ENCODE results near the gene CCM2L. TPM values are rescaled to one million over a fixed set of nuclear protein-coding genes. Genes with fewer than 3 reads are reported as not detected.

Gene CCM2L
- total RNA-seq, 1 donor from 2014 or later, result 0.75 TPM

DNA sequence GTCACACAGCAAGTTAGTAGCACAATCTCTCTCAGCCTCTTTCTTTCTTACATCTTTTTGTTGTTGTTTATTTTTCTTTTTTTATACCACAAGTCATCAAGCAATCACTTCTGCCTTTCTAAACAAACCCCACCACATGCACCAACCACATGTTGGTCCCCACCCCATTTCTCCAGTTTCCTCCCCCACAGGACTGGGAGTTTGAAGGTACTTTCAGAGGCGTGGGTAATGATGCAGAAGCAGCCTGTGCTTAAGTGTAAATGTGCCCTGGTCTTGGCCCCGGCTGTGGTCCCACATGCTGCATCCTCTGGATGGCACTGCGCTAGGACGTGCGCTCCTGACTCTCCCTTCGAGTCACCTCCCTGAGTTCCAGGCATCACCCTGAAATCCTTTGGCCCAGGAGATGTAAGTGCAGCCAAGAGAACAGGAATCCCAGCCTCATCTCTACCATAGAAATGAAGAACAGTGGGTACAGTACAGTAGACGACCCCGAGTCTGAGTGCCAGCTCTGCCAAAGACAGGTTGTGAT lies 47.5 kb downstream of the CCM2L start:
- DNase-seq (ENCODE audit: low spot score), result no peak
- peaks cover 53% of the 10 kb centered on the region for H3K27me3 ChIP-seq
- H3K9ac ChIP-seq, result no peak overlapping the region
- H3K4me3 ChIP-seq, result no peak overlapping the region
- Mint-ChIP-seq H3K4me1 (no peaks in the 10 kb centered on the region), H3K27ac (no peak overlapping the region), H3K4me3 (no peak overlapping the region), H3K36me3 (no peaks in the 10 kb centered on the region), H3K9me3 (no peaks in the 10 kb centered on the region), H3K27me3 (ENCODE audit: insufficient read depth, low read depth) (peaks cover 32% of the 10 kb centered on the region)
- TF ChIP-seq EZH2 (IDR thresholded peaks at IDR 0.05) (no peak), CTCF (IDR thresholded peaks at IDR 0.05) (no peak)
- no peak overlapping the region for H2AFZ ChIP-seq (replicated peaks)
- H3K4me2 ChIP-seq, result no peak overlapping the region
- H4K20me1 ChIP-seq (ENCODE audit: low read depth), result no peaks in the 10 kb centered on the region
- H3K79me2 ChIP-seq (ENCODE audit: low read depth), result no peaks in the 10 kb centered on the region
- H3K27ac ChIP-seq, result no peak overlapping the region
- H3K4me1 ChIP-seq, result peaks cover 2% of the 10 kb centered on the region
- no peaks in the 10 kb centered on the region for H3K36me3 ChIP-seq
- no peaks in the 10 kb centered on the region for H3F3A ChIP-seq (ENCODE audit: low read depth)
- no peaks in the 10 kb centered on the region for H3K9me3 ChIP-seq (ENCODE audit: low read depth)

DNA sequence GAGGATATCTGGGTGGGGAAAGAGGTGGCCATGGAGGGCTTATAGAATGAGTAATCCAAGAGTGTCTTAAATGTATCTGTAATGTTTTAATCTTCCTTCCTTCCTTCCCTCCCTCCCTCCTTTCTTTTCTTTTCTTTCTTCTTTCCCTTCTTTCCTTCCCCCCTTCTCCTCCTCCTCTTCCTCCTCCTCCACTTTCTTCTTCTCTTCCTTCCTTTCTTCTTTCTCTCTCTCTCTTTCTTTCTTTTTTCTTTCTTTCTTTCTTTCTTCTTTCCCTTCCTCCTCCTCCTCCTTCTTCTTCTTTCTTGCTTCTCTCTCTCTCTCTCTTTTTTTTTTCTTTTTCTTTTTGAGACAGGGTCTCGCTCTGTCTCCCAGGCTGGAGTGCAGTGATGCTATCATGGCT lies 49.0 kb downstream of the CCM2L start:
- H3K27ac ChIP-seq, result no peak overlapping the region
- no peaks in the 10 kb centered on the region for H3K79me2 ChIP-seq (ENCODE audit: low read depth)
- H2AFZ ChIP-seq (replicated peaks), result no peak overlapping the region
- DNase-seq (ENCODE audit: low spot score), result no peak
- no peak overlapping the region for H3K4me2 ChIP-seq
- no peak overlapping the region for H3K4me3 Mint-ChIP-seq
- no peaks in the 10 kb centered on the region for H3K36me3 Mint-ChIP-seq
- H3K9me3 Mint-ChIP-seq, result no peaks in the 10 kb centered on the region
- H3K9ac ChIP-seq, result no peak overlapping the region
- peaks cover 18% of the 10 kb centered on the region for H3K27me3 Mint-ChIP-seq (ENCODE audit: insufficient read depth, low read depth)
- no peak overlapping the region for H3K27ac Mint-ChIP-seq
- peaks cover 38% of the 10 kb centered on the region for H3K27me3 ChIP-seq
- no peaks in the 10 kb centered on the region for H3F3A ChIP-seq (ENCODE audit: low read depth)
- no peaks in the 10 kb centered on the region for H3K4me1 Mint-ChIP-seq
- H3K4me1 ChIP-seq, result peaks cover 3% of the 10 kb centered on the region
- no peak overlapping the region for H3K4me3 ChIP-seq
- no peaks in the 10 kb centered on the region for H4K20me1 ChIP-seq (ENCODE audit: low read depth)
- H3K9me3 ChIP-seq (ENCODE audit: low read depth), result no peaks in the 10 kb centered on the region
- TF ChIP-seq CTCF (IDR thresholded peaks at IDR 0.05), result no peak
- TF ChIP-seq EZH2 (IDR thresholded peaks at IDR 0.05), result no peak
- TF ChIP-seq EZH2phosphoT487 (IDR thresholded peaks at IDR 0.05), result no peak
- no peaks in the 10 kb centered on the region for H3K36me3 ChIP-seq

GRCh38 chr20:32062776-32063170 lies 52.5 kb downstream of the CCM2L start:
- no peaks in the 10 kb centered on the region for H3K79me2 ChIP-seq (ENCODE audit: low read depth)
- H3K4me1 Mint-ChIP-seq, result peaks cover 2% of the 10 kb centered on the region
- H3K9me3 Mint-ChIP-seq, result no peaks in the 10 kb centered on the region
- H3K4me3 ChIP-seq, result no peak overlapping the region
- no peak overlapping the region for H3K27ac Mint-ChIP-seq
- TF ChIP-seq CTCF (IDR thresholded peaks at IDR 0.05) (no peak), EZH2 (IDR thresholded peaks at IDR 0.05) (no peak), EZH2phosphoT487 (IDR thresholded peaks at IDR 0.05) (no peak)
- no peak overlapping the region for H3K4me2 ChIP-seq
- no peaks in the 10 kb centered on the region for H4K20me1 ChIP-seq (ENCODE audit: low read depth)
- H3K36me3 ChIP-seq, result no peaks in the 10 kb centered on the region
- no peak for DNase-seq (ENCODE audit: low spot score)
- H3K9me3 ChIP-seq (ENCODE audit: low read depth), result no peaks in the 10 kb centered on the region
- H3K27me3 ChIP-seq, result peaks cover 30% of the 10 kb centered on the region
- peaks cover 3% of the 10 kb centered on the region for H3K4me1 ChIP-seq
- H3K27me3 Mint-ChIP-seq (ENCODE audit: insufficient read depth, low read depth), result peaks cover 12% of the 10 kb centered on the region
- H3F3A ChIP-seq (ENCODE audit: low read depth), result no peaks in the 10 kb centered on the region
- H3K27ac ChIP-seq, result no peak overlapping the region
- no peak overlapping the region for H3K4me3 Mint-ChIP-seq
- no peak overlapping the region for H3K9ac ChIP-seq
- H3K36me3 Mint-ChIP-seq, result no peaks in the 10 kb centered on the region
- H2AFZ ChIP-seq (replicated peaks), result no peak overlapping the region
